Peyer's patch (tissue), 4 donors: ENCODE results near the gene TIMP2. TPM values are rescaled to one million over a fixed set of nuclear protein-coding genes. Genes with fewer than 3 reads are reported as not detected.

Source experiments
- DNase-seq, 3 donors: peaks; one replicate each; pipeline ENCODE4 v3.0.0-alpha.2; 2017 to 2019
- H3K27ac ChIP-seq, 4 donors: fragments of 200-600 bp; sonication (generic); one replicate each; pipeline ENCODE4 v1.5.1; 2016 to 2019
- H3K27me3 ChIP-seq, 2 donors: fragments of 200-600 bp; sonication (generic); one replicate each; pipeline ENCODE4 v1.5.1; 2019
- H3K36me3 ChIP-seq, 3 donors: fragments of 200-600 bp; sonication (generic); one replicate each; pipeline ENCODE4 v1.5.1; 2016 to 2019
- H3K4me1 ChIP-seq, 4 donors: fragments of 200-600 bp; sonication (generic); one replicate each; pipeline ENCODE4 v1.5.1; 2016 to 2019
- H3K4me3 ChIP-seq, 4 donors: fragments of 200-600 bp; sonication (generic); 1 replicate in 3 of 4; 2 replicates in 1 of 4; pipeline ENCODE4 v1.5.1; 2016 to 2019; ENCODE audit warnings: mild to moderate bottlenecking in 1 of 4
- H3K9me3 ChIP-seq, 4 donors: fragments of 200-600 bp; sonication (generic); one replicate each; pipeline ENCODE4 v1.5.1; 2016 to 2019; ENCODE audit warnings: mild to moderate bottlenecking in 1 of 4
- POLR2A ChIP-seq, 2 donors: fragments of 450-650 bp; IDR thresholded peaks; one replicate each; pipeline ENCODE4 v1.5.1; 2017; ENCODE audit warnings: antibody characterized with exemption in 2 of 2, mild to moderate bottlenecking in 2 of 2, moderate library complexity in 2 of 2
- total RNA-seq, 4 donors: library from RNA; depleted of rRNA; stranded (reverse); fragments of >200 nt; gene quantifications; one replicate each; pipeline ENCODE4 v1.1.0, GENCODE V29; 2016
- TF ChIP-seq, protein P1 (sequence below), 6 experiments: fragments of 450-650 bp in 4 of 6; fragments of 200-600 bp in 2 of 6; sonication (generic) in 1 of 6; IDR thresholded peaks; one replicate each; pipeline ENCODE4 v1.5.1; 2017 to 2019; ENCODE audit warnings: antibody characterized with exemption in 6 of 6, mild to moderate bottlenecking in 3 of 6, moderate library complexity in 1 of 6

The TIMP2 gene
- total RNA-seq, 4 donors from 2014 or later, result 27.2 to 73.2 (median 45.0) TPM

- H3K27ac ChIP-seq, result peak overlapping the region; percentile 29 to 73 (median 64)
- peaks cover 0 to 13% (median 0%) of the 10 kb centered on the region in 4 donors for H3K4me1 ChIP-seq
- no peaks in the 10 kb centered on the region for H3K9me3 ChIP-seq
- no peaks in the 10 kb centered on the region for H3K27me3 ChIP-seq
- no peak for DNase-seq
- peaks cover 0 to 96% (median 0%) of the 10 kb centered on the region in 3 donors for H3K36me3 ChIP-seq
- no peak overlapping the region for H3K4me3 ChIP-seq
- TF ChIP-seq POLR2A (IDR thresholded peaks at IDR 0.05), result no peak
Measured at GRCh38 chr17:78818152-78818846, 106.9 kb downstream of the TIMP2 start.

- peak in 2 of 3 donors; percentile 37 to 70 for DNase-seq
- Histone ChIP-seq H3K4me1 (peaks cover 0 to 13% (median 0%) of the 10 kb centered on the region in 4 donors), H3K27me3 (no peaks in the 10 kb centered on the region), H3K36me3 (peaks cover 0 to 96% (median 0%) of the 10 kb centered on the region in 3 donors), H3K9me3 (no peaks in the 10 kb centered on the region), H3K27ac (peak overlapping the region; percentile 35 to 73 (median 62)), H3K4me3 (no peak overlapping the region)
- TF ChIP-seq, protein P1, sequence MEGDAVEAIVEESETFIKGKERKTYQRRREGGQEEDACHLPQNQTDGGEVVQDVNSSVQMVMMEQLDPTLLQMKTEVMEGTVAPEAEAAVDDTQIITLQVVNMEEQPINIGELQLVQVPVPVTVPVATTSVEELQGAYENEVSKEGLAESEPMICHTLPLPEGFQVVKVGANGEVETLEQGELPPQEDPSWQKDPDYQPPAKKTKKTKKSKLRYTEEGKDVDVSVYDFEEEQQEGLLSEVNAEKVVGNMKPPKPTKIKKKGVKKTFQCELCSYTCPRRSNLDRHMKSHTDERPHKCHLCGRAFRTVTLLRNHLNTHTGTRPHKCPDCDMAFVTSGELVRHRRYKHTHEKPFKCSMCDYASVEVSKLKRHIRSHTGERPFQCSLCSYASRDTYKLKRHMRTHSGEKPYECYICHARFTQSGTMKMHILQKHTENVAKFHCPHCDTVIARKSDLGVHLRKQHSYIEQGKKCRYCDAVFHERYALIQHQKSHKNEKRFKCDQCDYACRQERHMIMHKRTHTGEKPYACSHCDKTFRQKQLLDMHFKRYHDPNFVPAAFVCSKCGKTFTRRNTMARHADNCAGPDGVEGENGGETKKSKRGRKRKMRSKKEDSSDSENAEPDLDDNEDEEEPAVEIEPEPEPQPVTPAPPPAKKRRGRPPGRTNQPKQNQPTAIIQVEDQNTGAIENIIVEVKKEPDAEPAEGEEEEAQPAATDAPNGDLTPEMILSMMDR (IDR thresholded peaks at IDR 0.05), result no peak
- TF ChIP-seq POLR2A (IDR thresholded peaks at IDR 0.05), result no peak
Measured at GRCh38 chr17:78817123-78817522, 108.1 kb downstream of the TIMP2 start.

GRCh38 chr17:78815696-78816095 is 109.5 kb downstream of the TIMP2 start:
- Histone ChIP-seq H3K4me1 (peaks cover 0 to 13% (median 0%) of the 10 kb centered on the region in 4 donors), H3K36me3 (peaks cover 0 to 98% (median 0%) of the 10 kb centered on the region in 3 donors), H3K27me3 (no peaks in the 10 kb centered on the region), H3K9me3 (no peaks in the 10 kb centered on the region), H3K4me3 (no peak overlapping the region), H3K27ac (no peak overlapping the region)
- TF ChIP-seq, protein P1 (IDR thresholded peaks at IDR 0.05), result no peak
- no peak for TF ChIP-seq POLR2A (IDR thresholded peaks at IDR 0.05)
- no peak for DNase-seq

- no peak for TF ChIP-seq POLR2A (IDR thresholded peaks at IDR 0.05)
- TF ChIP-seq, protein P1 (IDR thresholded peaks at IDR 0.05), result no peak
- Histone ChIP-seq H3K27ac (no peak overlapping the region), H3K36me3 (peaks cover 0 to 100% (median 0%) of the 10 kb centered on the region in 3 donors), H3K27me3 (no peaks in the 10 kb centered on the region), H3K9me3 (no peaks in the 10 kb centered on the region), H3K4me3 (no peak overlapping the region), H3K4me1 (no peaks in the 10 kb centered on the region)
- DNase-seq, result no peak
Measured at GRCh38 chr17:78812855-78813254, 112.3 kb downstream of the TIMP2 start.

DNA sequence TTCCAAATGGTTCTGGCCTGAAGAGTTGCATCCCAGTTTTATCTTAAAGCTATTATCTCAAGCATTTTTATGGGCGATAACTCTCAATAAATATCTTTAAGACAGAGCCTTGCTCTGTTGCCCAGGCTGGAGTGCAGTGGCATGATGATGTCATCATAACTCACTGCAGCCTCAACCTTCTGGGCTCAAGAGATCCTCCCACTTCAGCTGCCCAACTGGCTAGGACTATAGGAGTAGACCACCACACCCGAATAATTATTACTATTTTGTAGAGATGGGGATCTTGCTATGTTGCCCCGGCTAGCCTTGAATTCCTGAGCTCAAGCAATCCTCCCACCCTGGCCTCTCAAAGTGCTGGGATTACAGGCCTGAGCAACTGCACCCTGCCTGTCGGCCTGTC is 117.0 kb downstream of the TIMP2 start:
- DNase-seq, result no peak
- Histone ChIP-seq H3K9me3 (no peaks in the 10 kb centered on the region), H3K27ac (no peak overlapping the region), H3K4me1 (peaks cover 0 to 12% (median 0%) of the 10 kb centered on the region in 4 donors), H3K27me3 (no peaks in the 10 kb centered on the region), H3K4me3 (no peak overlapping the region), H3K36me3 (peaks cover 0 to 94% (median 0%) of the 10 kb centered on the region in 3 donors)
- TF ChIP-seq, protein P1 (IDR thresholded peaks at IDR 0.05), result no peak
- no peak for TF ChIP-seq POLR2A (IDR thresholded peaks at IDR 0.05)

- Histone ChIP-seq H3K27ac (peak overlapping the region in 1 of 4 donors; percentile 64), H3K4me1 (peaks cover 0 to 12% (median 0%) of the 10 kb centered on the region in 4 donors), H3K9me3 (no peaks in the 10 kb centered on the region), H3K4me3 (no peak overlapping the region), H3K36me3 (peaks cover 0 to 92% (median 0%) of the 10 kb centered on the region in 3 donors), H3K27me3 (no peaks in the 10 kb centered on the region)
- peak in 1 of 3 donors; percentile 72 for DNase-seq
- TF ChIP-seq, protein P1 (IDR thresholded peaks at IDR 0.05), result peak in 2 of 6 experiments; percentile 19 to 24
- no peak for TF ChIP-seq POLR2A (IDR thresholded peaks at IDR 0.05)
Measured at GRCh38 chr17:78806451-78806850, 118.7 kb downstream of the TIMP2 start.
